Ascending aorta (tissue), 2 donors: ENCODE measurements around the gene FIZ1. TPM values are rescaled to one million over a fixed set of nuclear protein-coding genes. Genes with fewer than 3 reads are reported as not detected.

Source experiments
- DNase-seq, 2 donors: peaks; one replicate each; pipeline ENCODE4 v3.0.0-alpha.2; 2019; ENCODE audit warnings: low spot score in 2 of 2
- H3K27ac ChIP-seq, 2 donors: fragments of 200-600 bp; sonication (generic); one replicate each; pipeline ENCODE4 v1.5.1; 2016 to 2017; ENCODE audit warnings: mild to moderate bottlenecking in 1 of 2
- H3K27me3 ChIP-seq: fragments of 200-600 bp; sonication (generic); one replicate; pipeline ENCODE4 v1.5.1; 2017
- H3K36me3 ChIP-seq, 2 donors: fragments of 200-600 bp; sonication (generic); one replicate each; pipeline ENCODE4 v1.5.1; 2016
- H3K4me1 ChIP-seq, 2 donors: fragments of 200-600 bp; sonication (generic); one replicate each; pipeline ENCODE4 v1.5.1; 2016 to 2017; ENCODE audit warnings: mild to moderate bottlenecking in 1 of 2
- H3K4me3 ChIP-seq, 2 donors: fragments of 200-600 bp; sonication (generic); one replicate each; pipeline ENCODE4 v1.5.1; 2016 to 2017; ENCODE audit warnings: mild to moderate bottlenecking in 1 of 2
- H3K9me3 ChIP-seq, 2 donors: fragments of 200-600 bp; sonication (generic); one replicate each; pipeline ENCODE4 v1.5.1; 2016
- CTCF ChIP-seq, 3 experiments: fragments of 200-600 bp in 2 of 3; fragments of 450-650 bp in 1 of 3; sonication (generic) in 2 of 3; IDR thresholded peaks; one replicate each; pipeline ENCODE4 v1.5.1; 2016 to 2019; ENCODE audit warnings: antibody characterized with exemption in 3 of 3, mild to moderate bottlenecking in 1 of 3, moderate library complexity in 1 of 3
- intact Hi-C: fragments of 100-400 bp; cut with DNase I; formaldehyde crosslinking; loops from one replicate; pipeline ENCODE4 v1.15.1; 2023
- total RNA-seq: library from RNA; depleted of rRNA; stranded (reverse); fragments of >200 nt; gene quantifications from one replicate; pipeline ENCODE4 v1.1.0, GENCODE V29; 2016

The FIZ1 gene
- total RNA-seq, 1 donor from 2014 or later, result 30.5 TPM

GRCh38 chr19:55619286-55619685, 20.0 kb upstream of the FIZ1 start:
- no peaks in the 10 kb centered on the region for H3K27me3 ChIP-seq
- no peak for TF ChIP-seq CTCF (IDR thresholded peaks at IDR 0.05)
- H3K36me3 ChIP-seq, result peaks cover 31 to 44% of the 10 kb centered on the region in 2 donors
- intact Hi-C loops, result no loop called here
- H3K27ac ChIP-seq, result no peak overlapping the region
- no peaks in the 10 kb centered on the region for H3K9me3 ChIP-seq
- H3K4me3 ChIP-seq, result no peak overlapping the region
- no peak for DNase-seq
- no peaks in the 10 kb centered on the region for H3K4me1 ChIP-seq

GRCh38 chr19:55618426-55618825, 19.1 kb upstream of the FIZ1 start:
- no peaks in the 10 kb centered on the region for H3K4me1 ChIP-seq
- intact Hi-C loops, result no loop called here
- no peaks in the 10 kb centered on the region for H3K27me3 ChIP-seq
- no peak overlapping the region for H3K4me3 ChIP-seq
- no peak for DNase-seq
- H3K27ac ChIP-seq, result no peak overlapping the region
- H3K9me3 ChIP-seq, result no peaks in the 10 kb centered on the region
- TF ChIP-seq CTCF (IDR thresholded peaks at IDR 0.05), result no peak
- peaks cover 34 to 48% of the 10 kb centered on the region in 2 donors for H3K36me3 ChIP-seq

GRCh38 chr19:55617426-55617825, 18.1 kb upstream of the FIZ1 start:
- intact Hi-C loops, result no loop called here
- no peaks in the 10 kb centered on the region for H3K9me3 ChIP-seq
- no peaks in the 10 kb centered on the region for H3K27me3 ChIP-seq
- TF ChIP-seq CTCF (IDR thresholded peaks at IDR 0.05), result no peak
- H3K27ac ChIP-seq, result no peak overlapping the region
- H3K36me3 ChIP-seq, result peaks cover 34 to 45% of the 10 kb centered on the region in 2 donors
- no peak overlapping the region for H3K4me3 ChIP-seq
- H3K4me1 ChIP-seq, result no peaks in the 10 kb centered on the region
- no peak for DNase-seq

- intact Hi-C loops, result no loop called here
- Histone ChIP-seq H3K4me1 (no peaks in the 10 kb centered on the region), H3K27ac (no peak overlapping the region), H3K36me3 (peaks cover 34 to 36% of the 10 kb centered on the region in 2 donors), H3K4me3 (no peak overlapping the region), H3K27me3 (no peaks in the 10 kb centered on the region), H3K9me3 (no peaks in the 10 kb centered on the region)
- TF ChIP-seq CTCF (IDR thresholded peaks at IDR 0.05), result no peak
- no peak for DNase-seq
These were observed 17.1 kb upstream of the FIZ1 start for GRCh38 chr19:55616395-55616875.

- intact Hi-C loops, result no loop called here
- Histone ChIP-seq H3K36me3 (peaks cover 32 to 36% of the 10 kb centered on the region in 2 donors), H3K4me1 (no peaks in the 10 kb centered on the region), H3K27ac (no peak overlapping the region), H3K27me3 (no peaks in the 10 kb centered on the region), H3K9me3 (no peaks in the 10 kb centered on the region), H3K4me3 (no peak overlapping the region)
- no peak for DNase-seq
- TF ChIP-seq CTCF (IDR thresholded peaks at IDR 0.05), result no peak
These were observed 16.5 kb upstream of the FIZ1 start for GRCh38 chr19:55615543-55616394.
